GM12873 (cell line): ENCODE measurements around the gene SRPRA.

Experiments used
- TF ChIP-seq, protein P1 (sequence below): IDR thresholded peaks from 2 replicates; pipeline ENCODE4 v1.5.1; 2012; ENCODE audit warnings: low read depth, mild to moderate bottlenecking, moderate library complexity, low read length, control low read depth; ENCODE audit not compliant: insufficient read depth; ENCODE audit errors: missing control alignments

SRPRA gene

GRCh38 chr11:126297004-126297403 lies 28.3 kb upstream of the SRPRA start:
- TF ChIP-seq, protein P1, sequence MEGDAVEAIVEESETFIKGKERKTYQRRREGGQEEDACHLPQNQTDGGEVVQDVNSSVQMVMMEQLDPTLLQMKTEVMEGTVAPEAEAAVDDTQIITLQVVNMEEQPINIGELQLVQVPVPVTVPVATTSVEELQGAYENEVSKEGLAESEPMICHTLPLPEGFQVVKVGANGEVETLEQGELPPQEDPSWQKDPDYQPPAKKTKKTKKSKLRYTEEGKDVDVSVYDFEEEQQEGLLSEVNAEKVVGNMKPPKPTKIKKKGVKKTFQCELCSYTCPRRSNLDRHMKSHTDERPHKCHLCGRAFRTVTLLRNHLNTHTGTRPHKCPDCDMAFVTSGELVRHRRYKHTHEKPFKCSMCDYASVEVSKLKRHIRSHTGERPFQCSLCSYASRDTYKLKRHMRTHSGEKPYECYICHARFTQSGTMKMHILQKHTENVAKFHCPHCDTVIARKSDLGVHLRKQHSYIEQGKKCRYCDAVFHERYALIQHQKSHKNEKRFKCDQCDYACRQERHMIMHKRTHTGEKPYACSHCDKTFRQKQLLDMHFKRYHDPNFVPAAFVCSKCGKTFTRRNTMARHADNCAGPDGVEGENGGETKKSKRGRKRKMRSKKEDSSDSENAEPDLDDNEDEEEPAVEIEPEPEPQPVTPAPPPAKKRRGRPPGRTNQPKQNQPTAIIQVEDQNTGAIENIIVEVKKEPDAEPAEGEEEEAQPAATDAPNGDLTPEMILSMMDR: no peak

DNA sequence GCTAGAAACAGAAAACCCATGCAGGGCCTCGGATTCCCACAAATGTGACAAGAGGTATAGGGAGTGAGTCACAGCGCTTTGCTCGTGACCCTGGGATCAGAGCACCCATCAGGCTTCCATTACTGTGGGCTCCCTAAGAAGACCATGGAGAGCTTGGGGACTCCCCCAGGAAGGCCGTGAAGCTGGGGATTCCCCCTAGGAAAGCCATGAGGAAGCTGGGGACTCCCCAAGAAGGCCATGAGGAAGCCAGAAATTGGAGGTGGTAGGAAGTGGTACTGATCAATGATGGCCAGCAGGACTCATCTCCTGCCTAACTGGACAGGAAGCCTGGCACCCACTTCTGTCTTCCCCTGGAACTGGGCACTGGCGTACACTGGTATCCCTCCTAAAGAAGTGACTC lies 25.0 kb upstream of the SRPRA start:
- TF ChIP-seq, protein P1: no peak

DNA sequence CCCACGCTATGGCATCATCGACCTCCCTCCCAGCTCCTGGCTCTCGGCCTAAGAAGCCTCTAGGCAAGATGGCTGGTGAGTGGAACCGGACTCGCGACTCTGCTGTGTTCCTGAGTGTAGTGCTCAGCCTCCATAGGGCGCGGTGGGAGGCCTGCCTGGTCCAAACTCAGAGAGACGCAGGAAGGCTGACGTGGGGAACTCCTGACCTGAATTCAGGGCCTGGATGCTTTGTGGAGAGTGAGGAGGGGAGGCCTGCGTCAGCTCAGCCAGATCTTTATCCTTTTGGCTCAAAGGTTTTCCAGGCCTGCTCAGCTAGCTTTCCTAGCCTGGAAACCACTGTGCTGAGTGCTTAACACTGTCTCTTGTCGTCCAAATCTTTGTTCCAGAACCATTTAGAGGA lies 22.2 kb upstream of the SRPRA start:
- TF ChIP-seq, protein P1: no peak

DNA sequence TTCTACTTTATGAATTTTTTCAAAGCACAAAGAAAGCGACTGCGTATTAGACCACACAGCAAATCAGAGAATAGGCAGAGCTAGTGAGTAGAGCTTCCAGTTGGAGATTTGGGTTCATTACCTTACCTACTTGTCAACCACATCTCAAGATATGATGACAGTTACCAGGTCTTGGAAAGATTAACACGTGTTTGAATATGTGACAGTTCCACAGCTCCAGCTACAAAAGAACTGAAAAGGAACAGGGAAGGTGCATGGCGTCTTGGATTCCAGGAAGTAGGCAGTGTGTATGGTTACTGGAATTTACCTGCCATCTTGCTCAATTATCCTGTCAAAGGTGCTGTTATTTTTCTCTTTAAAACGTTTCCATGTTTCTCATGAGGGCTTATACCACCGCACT lies 19.5 kb upstream of the SRPRA start:
- TF ChIP-seq, protein P1: no peak

- TF ChIP-seq, protein P1: no peak
Measured at GRCh38 chr11:126284829-126285228, 16.1 kb upstream of the SRPRA start.

DNA sequence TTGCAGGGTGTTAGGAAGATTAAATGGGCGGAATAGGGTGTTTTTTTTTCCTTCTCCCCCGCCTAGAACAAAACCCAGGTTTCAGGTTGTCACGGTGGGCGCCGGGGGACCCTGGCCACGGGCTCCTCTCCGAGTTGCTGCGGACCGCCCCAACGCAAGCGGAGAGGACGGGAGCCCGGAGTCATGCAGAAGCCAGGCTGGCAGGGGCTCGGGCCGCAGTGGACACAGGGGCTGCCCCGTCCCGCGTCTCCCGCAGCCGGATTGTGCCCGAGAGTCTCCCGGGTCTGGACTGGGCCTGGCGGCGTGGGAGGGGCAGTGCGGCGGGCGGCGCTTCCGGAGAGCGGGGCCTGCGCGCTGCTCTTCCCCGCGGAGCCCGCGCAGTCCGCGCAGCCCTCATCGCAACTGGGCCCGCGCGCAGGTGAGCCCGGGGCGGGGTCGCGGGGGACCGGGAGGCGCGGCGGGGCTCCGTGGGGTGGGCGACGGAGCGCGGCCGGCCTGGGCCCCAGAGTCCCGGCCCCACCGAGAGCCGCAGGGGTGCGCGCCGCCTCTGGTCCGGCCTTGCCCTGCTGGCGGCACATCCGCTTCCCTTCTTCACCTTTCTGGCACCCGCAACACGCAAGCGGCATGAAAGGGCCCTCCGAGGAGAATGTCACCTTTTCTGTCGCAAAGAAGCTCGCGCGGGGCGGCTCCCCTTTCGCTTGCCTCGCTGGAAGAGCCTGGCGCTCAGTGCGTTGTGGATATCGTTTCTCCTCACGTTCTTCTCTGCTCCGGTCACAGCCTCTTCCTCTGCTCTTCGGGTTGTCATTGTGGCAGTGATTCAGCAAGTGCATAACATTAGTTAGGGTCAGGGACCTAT lies 14.3 kb upstream of the SRPRA start, which contains the start of gene TIRAP:
Gene TIRAP (plus strand): TSS at position 358 of the 856 bp plus-strand sequence. CDS start 7,802 bp downstream, outside the sequence.
- TF ChIP-seq, protein P1: no peak

GRCh38 chr11:126282361-126282735 lies 13.7 kb upstream of the SRPRA start:
- TF ChIP-seq, protein P1: no peak
